ENCODE results near the gene PRKAG1. TPM values are rescaled to one million over a fixed set of nuclear protein-coding genes. Genes with fewer than 3 reads are reported as not detected.

The PRKAG1 gene
- polyA plus RNA-seq, 1 donor from 2014 or later = 71.0 TPM

DNA sequence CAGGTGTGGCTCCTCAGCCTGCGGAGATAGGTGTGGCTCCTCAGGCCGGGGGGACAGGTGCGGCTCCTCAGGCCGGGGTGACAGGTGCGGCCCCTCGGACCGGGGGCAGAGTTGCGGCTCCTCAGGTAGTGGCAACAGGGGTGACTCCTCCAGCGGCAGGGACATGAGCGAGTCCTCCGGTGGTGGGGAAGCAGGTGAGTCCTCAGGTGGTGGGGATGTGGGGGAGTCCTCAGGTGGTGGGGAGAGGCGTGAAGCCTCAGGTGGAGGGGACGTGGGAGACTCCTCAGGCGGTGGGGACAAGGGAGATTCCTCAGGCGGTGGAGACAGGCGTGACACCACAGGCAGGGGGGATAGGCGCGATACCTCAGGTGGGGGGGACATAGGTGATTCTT, 32.8 kb upstream of the PRKAG1 start:
- Histone ChIP-seq H3K9ac (ENCODE audit: low read length) (no peak overlapping the region), H2AFZ (ENCODE audit: low read depth, low read length) (no peak overlapping the region), H3F3A (ENCODE audit: insufficient read depth, low read length, poor library complexity, severe bottlenecking) (no peaks in the 10 kb centered on the region), H3K9me2 (ENCODE audit: insufficient read depth, low read length) (no peaks in the 10 kb centered on the region), H3K4me3 (ENCODE audit: low read length) (no peak overlapping the region), H3K27me3 (ENCODE audit: insufficient read depth, low read depth, low read length) (no peaks in the 10 kb centered on the region), H3K9me3 (ENCODE audit: low read length) (no peaks in the 10 kb centered on the region), H3K27ac (ENCODE audit: low read length) (no peak overlapping the region), H3K79me2 (replicated peaks; ENCODE audit: insufficient read depth, low read length) (peaks cover 21% of the 10 kb centered on the region), H4K20me1 (ENCODE audit: insufficient read depth) (peaks cover 9% of the 10 kb centered on the region), H3K4me2 (ENCODE audit: low read length) (no peak overlapping the region), H3K36me3 (ENCODE audit: insufficient read depth, low read length) (no peaks in the 10 kb centered on the region)
- TF ChIP-seq MXI1 (conservative IDR thresholded peaks at IDR 0.05; ENCODE audit: poor library complexity, severe bottlenecking) = no peak
- no peak for TF ChIP-seq POLR2AphosphoS5 (IDR thresholded peaks at IDR 0.05)
- TF ChIP-seq, protein P1, sequence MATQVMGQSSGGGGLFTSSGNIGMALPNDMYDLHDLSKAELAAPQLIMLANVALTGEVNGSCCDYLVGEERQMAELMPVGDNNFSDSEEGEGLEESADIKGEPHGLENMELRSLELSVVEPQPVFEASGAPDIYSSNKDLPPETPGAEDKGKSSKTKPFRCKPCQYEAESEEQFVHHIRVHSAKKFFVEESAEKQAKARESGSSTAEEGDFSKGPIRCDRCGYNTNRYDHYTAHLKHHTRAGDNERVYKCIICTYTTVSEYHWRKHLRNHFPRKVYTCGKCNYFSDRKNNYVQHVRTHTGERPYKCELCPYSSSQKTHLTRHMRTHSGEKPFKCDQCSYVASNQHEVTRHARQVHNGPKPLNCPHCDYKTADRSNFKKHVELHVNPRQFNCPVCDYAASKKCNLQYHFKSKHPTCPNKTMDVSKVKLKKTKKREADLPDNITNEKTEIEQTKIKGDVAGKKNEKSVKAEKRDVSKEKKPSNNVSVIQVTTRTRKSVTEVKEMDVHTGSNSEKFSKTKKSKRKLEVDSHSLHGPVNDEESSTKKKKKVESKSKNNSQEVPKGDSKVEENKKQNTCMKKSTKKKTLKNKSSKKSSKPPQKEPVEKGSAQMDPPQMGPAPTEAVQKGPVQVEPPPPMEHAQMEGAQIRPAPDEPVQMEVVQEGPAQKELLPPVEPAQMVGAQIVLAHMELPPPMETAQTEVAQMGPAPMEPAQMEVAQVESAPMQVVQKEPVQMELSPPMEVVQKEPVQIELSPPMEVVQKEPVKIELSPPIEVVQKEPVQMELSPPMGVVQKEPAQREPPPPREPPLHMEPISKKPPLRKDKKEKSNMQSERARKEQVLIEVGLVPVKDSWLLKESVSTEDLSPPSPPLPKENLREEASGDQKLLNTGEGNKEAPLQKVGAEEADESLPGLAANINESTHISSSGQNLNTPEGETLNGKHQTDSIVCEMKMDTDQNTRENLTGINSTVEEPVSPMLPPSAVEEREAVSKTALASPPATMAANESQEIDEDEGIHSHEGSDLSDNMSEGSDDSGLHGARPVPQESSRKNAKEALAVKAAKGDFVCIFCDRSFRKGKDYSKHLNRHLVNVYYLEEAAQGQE (IDR thresholded peaks at IDR 0.05; ENCODE audit: borderline replicate concordance) = no peak
- TF ChIP-seq RAD21 (conservative IDR thresholded peaks at IDR 0.05) = no peak
- no peak for TF ChIP-seq SMC3 (conservative IDR thresholded peaks at IDR 0.05; ENCODE audit: poor library complexity)
- TF ChIP-seq EZH2 (IDR thresholded peaks at IDR 0.05; ENCODE audit: borderline replicate concordance, insufficient read depth, low read length, poor library complexity, severe bottlenecking) = no peak
- TF ChIP-seq EP300 (conservative IDR thresholded peaks at IDR 0.05; ENCODE audit: poor library complexity, severe bottlenecking) = no peak
- no peak for TF ChIP-seq TAF1 (IDR thresholded peaks at IDR 0.05; ENCODE audit: low read depth)
- no peak for TF ChIP-seq CTCF (IDR thresholded peaks at IDR 0.05; ENCODE audit: poor library complexity, severe bottlenecking)

DNA sequence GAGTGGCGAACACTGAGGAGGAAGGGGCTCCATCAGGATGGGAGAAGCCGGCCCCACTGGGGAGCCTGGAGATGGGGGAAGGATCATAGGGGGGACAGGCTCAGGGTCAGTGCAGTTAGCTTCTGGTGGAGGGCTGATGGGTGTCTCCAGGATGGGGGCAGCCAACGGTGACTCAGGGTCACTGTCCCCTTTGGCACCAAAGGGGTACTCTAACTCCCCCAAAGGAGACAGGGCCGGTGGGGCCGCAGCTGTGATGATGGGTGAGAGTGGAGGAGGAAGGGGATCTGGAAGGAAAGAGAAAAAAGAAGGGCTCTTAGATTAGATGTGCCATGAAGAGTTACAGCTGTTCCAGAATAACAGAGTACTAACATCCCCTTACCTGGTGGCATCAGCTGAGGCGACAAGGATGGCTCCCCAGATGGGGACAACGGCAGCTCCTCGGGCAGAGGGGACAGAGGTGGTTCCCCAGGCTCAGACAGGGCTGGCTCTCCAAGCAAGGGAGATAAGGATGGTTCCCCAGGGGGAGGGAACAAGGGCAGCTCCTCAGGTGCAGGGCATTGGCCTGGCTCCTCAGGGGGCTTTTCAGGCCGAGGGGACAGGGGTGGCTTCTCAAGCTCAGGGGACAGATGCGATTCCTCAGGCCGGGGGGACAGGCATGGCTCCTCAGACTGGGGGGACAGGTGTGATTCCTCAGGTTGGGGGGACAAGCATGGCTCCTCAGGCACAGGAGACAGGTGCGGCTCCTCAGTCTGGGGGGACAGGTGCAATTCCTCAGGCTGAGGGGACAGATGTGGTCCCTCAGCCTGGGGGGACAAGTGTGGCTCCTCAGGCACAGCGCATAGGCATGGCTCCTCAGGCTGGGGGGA, 32.2 kb upstream of the PRKAG1 start:
- H3K4me2 ChIP-seq (ENCODE audit: low read length) = no peak overlapping the region
- H3K9me3 ChIP-seq (ENCODE audit: low read length) = no peaks in the 10 kb centered on the region

More for the DNA sequence above, 32.2 kb upstream of the PRKAG1 start:
- no peak overlapping the region for H3K27ac ChIP-seq (ENCODE audit: low read length)
- no peaks in the 10 kb centered on the region for H3K27me3 ChIP-seq (ENCODE audit: insufficient read depth, low read depth, low read length)
- H3K4me3 ChIP-seq (ENCODE audit: low read length) = no peak overlapping the region
- peaks cover 14% of the 10 kb centered on the region for H3K79me2 ChIP-seq (replicated peaks; ENCODE audit: insufficient read depth, low read length)
- H2AFZ ChIP-seq (ENCODE audit: low read depth, low read length) = no peak overlapping the region
- H3F3A ChIP-seq (ENCODE audit: insufficient read depth, low read length, poor library complexity, severe bottlenecking) = no peaks in the 10 kb centered on the region
- TF ChIP-seq EP300 (conservative IDR thresholded peaks at IDR 0.05; ENCODE audit: poor library complexity, severe bottlenecking) (no peak), RAD21 (conservative IDR thresholded peaks at IDR 0.05) (no peak), EZH2 (IDR thresholded peaks at IDR 0.05; ENCODE audit: borderline replicate concordance, insufficient read depth, low read length, poor library complexity, severe bottlenecking) (no peak), CTCF (IDR thresholded peaks at IDR 0.05; ENCODE audit: poor library complexity, severe bottlenecking) (no peak), MXI1 (conservative IDR thresholded peaks at IDR 0.05; ENCODE audit: poor library complexity, severe bottlenecking) (no peak), SMC3 (conservative IDR thresholded peaks at IDR 0.05; ENCODE audit: poor library complexity) (no peak), TAF1 (IDR thresholded peaks at IDR 0.05; ENCODE audit: low read depth) (no peak)
- TF ChIP-seq, protein P1 (IDR thresholded peaks at IDR 0.05; ENCODE audit: borderline replicate concordance) = no peak
- peaks cover 3% of the 10 kb centered on the region for H4K20me1 ChIP-seq (ENCODE audit: insufficient read depth)
- no peaks in the 10 kb centered on the region for H3K36me3 ChIP-seq (ENCODE audit: insufficient read depth, low read length)
- H3K9ac ChIP-seq (ENCODE audit: low read length) = no peak overlapping the region
- H3K9me2 ChIP-seq (ENCODE audit: insufficient read depth, low read length) = no peaks in the 10 kb centered on the region
